GM12875 (cell line): ENCODE data around the gene KDELR1.
"Not testable (repeated sequence)": the region's sequence is repeated elsewhere in the genome, so short reads cannot be mapped to it uniquely, and the experiment has no call there.

Experiments
- H3K4me3 ChIP-seq: one replicate; pipeline ENCODE4 v1.5.1; 2011; ENCODE audit warnings: low read depth, low read length, control low read depth
- CTCF ChIP-seq: IDR thresholded peaks from 2 replicates; pipeline ENCODE4 v1.5.1; 2011; ENCODE audit warnings: low read depth, mild to moderate bottlenecking, control low read depth, inconsistent platforms, low read length, moderate library complexity, borderline replicate concordance; ENCODE audit not compliant: insufficient read depth

Gene KDELR1

GRCh38 chr19:48393559-48394330, 2.4 kb upstream of the KDELR1 start, which contains the start of gene GRIN2D:
Gene GRIN2D, plus strand, starts transcription at chr19:48393668. Its CDS starts 4,725 bp downstream, at chr19:48398393.
- TF ChIP-seq CTCF: no peak
- no peak within 1 kb of the TSS for H3K4me3 ChIP-seq

- no peak overlapping the region for H3K4me3 ChIP-seq
- no peak for TF ChIP-seq CTCF
Observed at GRCh38 chr19:48392860-48393558, 1.7 kb upstream of the KDELR1 start.

GRCh38 chr19:48392006-48392344, 624 bp upstream of the KDELR1 start:
- H3K4me3 ChIP-seq: not testable (repeated sequence)

- H3K4me3 ChIP-seq: peak overlapping the region; percentile 82
- TF ChIP-seq CTCF: peak; percentile 62
Observed at GRCh38 chr19:48390188-48391099, 907 bp downstream of the KDELR1 start.

- TF ChIP-seq CTCF: no peak
- H3K4me3 ChIP-seq: no peak overlapping the region
Observed at GRCh38 chr19:48386981-48387380, 4.4 kb downstream of the KDELR1 start.

- H3K4me3 ChIP-seq: no peak overlapping the region
- no peak for TF ChIP-seq CTCF
Observed at GRCh38 chr19:48385461-48386087, 5.8 kb downstream of the KDELR1 start.

- H3K4me3 ChIP-seq: no peak overlapping the region
Observed at GRCh38 chr19:48382286-48382685, 9.1 kb downstream of the KDELR1 start.

More at GRCh38 chr19:48382286-48382685, 9.1 kb downstream of the KDELR1 start:
- no peak for TF ChIP-seq CTCF
